ENCODE measurements around the gene GALK1.

The GALK1 gene

GRCh38 chr17:75776386-75777295 is 11.6 kb upstream of the GALK1 start:
- no peak for ATAC-seq
- H3K9me3 Mint-ChIP-seq = no peaks in the 10 kb centered on the region

GRCh38 chr17:75774991-75775668 is 10.1 kb upstream of the GALK1 start:
- no peaks in the 10 kb centered on the region for H3K27me3 Mint-ChIP-seq
- ATAC-seq (no peak), DNase-seq (peak in 1 of 2 donors; percentile 32)
- H3K27ac Mint-ChIP-seq = peak overlapping the region; percentile 55 to 94
- H3K4me1 Mint-ChIP-seq = peaks cover 48% of the 10 kb centered on the region
- no peak overlapping the region for H3K4me3 Mint-ChIP-seq
- H3K9me3 Mint-ChIP-seq = no peaks in the 10 kb centered on the region

More at GRCh38 chr17:75776386-75777295, 11.6 kb upstream of the GALK1 start:
- H3K27me3 Mint-ChIP-seq = no peaks in the 10 kb centered on the region
- peaks cover 44% of the 10 kb centered on the region for H3K4me1 Mint-ChIP-seq
- DNase-seq = peak in 1 of 2 donors; percentile 40
- peak overlapping the region; percentile 77 to 82 for H3K4me3 Mint-ChIP-seq
- peak overlapping the region; percentile 92 to 94 for H3K27ac Mint-ChIP-seq

GRCh38 chr17:75774471-75774990 is 9.5 kb upstream of the GALK1 start:
- Mint-ChIP-seq H3K4me1 (peaks cover 42% of the 10 kb centered on the region), H3K9me3 (no peaks in the 10 kb centered on the region), H3K27ac (peak overlapping the region in 1 of 2 donors; percentile 82), H3K27me3 (no peaks in the 10 kb centered on the region), H3K4me3 (no peak overlapping the region)
- DNase-seq (peak in 1 of 2 donors; percentile 25), ATAC-seq (peak; percentile 13)

GRCh38 chr17:75773808-75774470 is 8.9 kb upstream of the GALK1 start:
- Mint-ChIP-seq H3K4me1 (peaks cover 40% of the 10 kb centered on the region), H3K27ac (peak overlapping the region in 1 of 2 donors; percentile 87), H3K27me3 (no peaks in the 10 kb centered on the region), H3K4me3 (no peak overlapping the region), H3K9me3 (no peaks in the 10 kb centered on the region)
- peak; percentile 8 for ATAC-seq
- DNase-seq = no peak

- no peak overlapping the region for H3K4me3 Mint-ChIP-seq
- H3K27ac Mint-ChIP-seq = peak overlapping the region in 1 of 2 donors; percentile 87
- H3K9me3 Mint-ChIP-seq = no peaks in the 10 kb centered on the region
- no peak for DNase-seq
- peaks cover 33% of the 10 kb centered on the region for H3K4me1 Mint-ChIP-seq
- no peak for ATAC-seq
- no peaks in the 10 kb centered on the region for H3K27me3 Mint-ChIP-seq
Observed at GRCh38 chr17:75773121-75773807, 8.3 kb upstream of the GALK1 start.

- no peak for DNase-seq
- Mint-ChIP-seq H3K4me1 (peaks cover 16% of the 10 kb centered on the region), H3K9me3 (no peaks in the 10 kb centered on the region), H3K4me3 (no peak overlapping the region), H3K27me3 (no peaks in the 10 kb centered on the region), H3K27ac (peak overlapping the region in 1 of 2 donors; percentile 48)
- ATAC-seq = no peak
Observed at GRCh38 chr17:75771334-75772281, 6.6 kb upstream of the GALK1 start.

GRCh38 chr17:75769536-75769935 is 4.5 kb upstream of the GALK1 start:
- H3K9me3 Mint-ChIP-seq = no peaks in the 10 kb centered on the region
- no peaks in the 10 kb centered on the region for H3K27me3 Mint-ChIP-seq
- peaks cover 17% of the 10 kb centered on the region for H3K4me1 Mint-ChIP-seq
- ATAC-seq = no peak
- no peak overlapping the region for H3K27ac Mint-ChIP-seq
- no peak for DNase-seq
- H3K4me3 Mint-ChIP-seq = no peak overlapping the region

GRCh38 chr17:75767881-75768280 is 2.9 kb upstream of the GALK1 start:
- Mint-ChIP-seq H3K4me3 (no peak overlapping the region), H3K27ac (no peak overlapping the region), H3K27me3 (no peaks in the 10 kb centered on the region), H3K4me1 (peaks cover 33% of the 10 kb centered on the region), H3K9me3 (no peaks in the 10 kb centered on the region)
- DNase-seq (no peak), ATAC-seq (no peak)

- no peaks in the 10 kb centered on the region for H3K9me3 Mint-ChIP-seq
- peak overlapping the region in 1 of 2 donors; percentile 39 for H3K4me3 Mint-ChIP-seq
- H3K27me3 Mint-ChIP-seq = no peaks in the 10 kb centered on the region
- ATAC-seq = no peak
- no peak for DNase-seq
- no peak overlapping the region for H3K27ac Mint-ChIP-seq
- peaks cover 30% of the 10 kb centered on the region for H3K4me1 Mint-ChIP-seq
Observed at GRCh38 chr17:75765981-75766380, 989 bp upstream of the GALK1 start.

- H3K27ac Mint-ChIP-seq = peak overlapping the region; percentile 19 to 96
- DNase-seq (no peak), ATAC-seq (no peak)
- H3K27me3 Mint-ChIP-seq = no peaks in the 10 kb centered on the region
- H3K4me3 Mint-ChIP-seq = peak overlapping the region; percentile 87 to 95
- peaks cover 30% of the 10 kb centered on the region for H3K4me1 Mint-ChIP-seq
- H3K9me3 Mint-ChIP-seq = no peaks in the 10 kb centered on the region
Observed at GRCh38 chr17:75764417-75764710, 628 bp downstream of the GALK1 start.

GRCh38 chr17:75763613-75764416 is 1.2 kb downstream of the GALK1 start:
- no peaks in the 10 kb centered on the region for H3K27me3 Mint-ChIP-seq
- no peak for DNase-seq
- peaks cover 30% of the 10 kb centered on the region for H3K4me1 Mint-ChIP-seq
- no peak overlapping the region for H3K27ac Mint-ChIP-seq
- no peak for ATAC-seq
- peak overlapping the region; percentile 87 to 95 for H3K4me3 Mint-ChIP-seq
- H3K9me3 Mint-ChIP-seq = no peaks in the 10 kb centered on the region

- Mint-ChIP-seq H3K9me3 (no peaks in the 10 kb centered on the region), H3K4me3 (peak overlapping the region; percentile 22 to 59), H3K27me3 (no peaks in the 10 kb centered on the region), H3K4me1 (peaks cover 30% of the 10 kb centered on the region), H3K27ac (peak overlapping the region in 1 of 2 donors; percentile 84)
- ATAC-seq (no peak), DNase-seq (no peak)
Observed at GRCh38 chr17:75763269-75763607, 1.8 kb downstream of the GALK1 start.

GRCh38 chr17:75762513-75763268 is 2.3 kb downstream of the GALK1 start:
- peak overlapping the region; percentile 35 to 59 for H3K4me3 Mint-ChIP-seq
- DNase-seq = no peak
- peak overlapping the region in 1 of 2 donors; percentile 84 for H3K27ac Mint-ChIP-seq
- ATAC-seq = no peak
- peaks cover 30% of the 10 kb centered on the region for H3K4me1 Mint-ChIP-seq
- no peaks in the 10 kb centered on the region for H3K27me3 Mint-ChIP-seq
- no peaks in the 10 kb centered on the region for H3K9me3 Mint-ChIP-seq
